H1 (cell line): ENCODE data around the gene ABHD2. TPM values are rescaled to one million over a fixed set of nuclear protein-coding genes. Genes with fewer than 3 reads are reported as not detected.

Experiments used
- CBX8 ChIP-seq: fragments of 300-800, 300-1000 bp; sonication (generic); IDR thresholded peaks from 2 replicates; pipeline ENCODE4 v1.7.1; 2016; ENCODE audit warnings: low read depth, low read length, borderline replicate concordance
- CHD2 ChIP-seq: IDR thresholded peaks from 2 replicates; pipeline ENCODE4 v1.6.1; 2012; ENCODE audit warnings: low read length, improper control_type of control experiment
- EZH2 ChIP-seq: fragments of 200-600 bp; sonication (generic); IDR thresholded peaks from 2 replicates; pipeline ENCODE4 v1.7.1; 2012; ENCODE audit warnings: low read depth, mild to moderate bottlenecking, moderate library complexity, low read length, inconsistent platforms; ENCODE audit not compliant: severe bottlenecking
- GABPA ChIP-seq: IDR thresholded peaks from 2 replicates; pipeline ENCODE4 v1.6.1; 2011; ENCODE audit warnings: mild to moderate bottlenecking, low read length, moderate library complexity, borderline replicate concordance; ENCODE audit not compliant: insufficient read depth
- POU5F1 ChIP-seq: IDR thresholded peaks from 2 replicates; pipeline ENCODE4 v1.6.1; 2011; ENCODE audit warnings: low read depth, mild to moderate bottlenecking, low read length, moderate library complexity
- SIRT6 ChIP-seq: IDR thresholded peaks from one replicate; pipeline ENCODE4 v1.7.1; 2012; ENCODE audit warnings: low read length, inconsistent platforms
- SP1 ChIP-seq: IDR thresholded peaks from 2 replicates; pipeline ENCODE4 v1.6.1; 2011; ENCODE audit warnings: low read depth, low read length
- TAF1 ChIP-seq: IDR thresholded peaks from 2 replicates; pipeline ENCODE4 v1.6.1; 2011; ENCODE audit warnings: mild to moderate bottlenecking, low read depth, low read length
- polyA plus RNA-seq, 7 experiments: library from polyadenylated mRNA; depleted of rRNA in 3 of 7; stranded (reverse) in 5 of 7; unstranded in 2 of 7; fragments of >200 nt in 5 of 7; fragments of 200-250 nt in 2 of 7; gene quantifications; 1 replicate in 5 of 7; 2 replicates in 1 of 7; 4 replicates in 1 of 7; pipeline versions ENCODE4 v1.2.1 to v1.2.3, GENCODE V29; 2011 to 2013; ENCODE audit warnings: missing spikeins in 2 of 7, mixed read lengths in 2 of 7
- total RNA-seq: library from RNA; stranded (reverse); fragmentation: NEBNext Ultra II Directional; extraction: Animal tissue kit (Norgen Biotek cat#: 25700); gene quantifications from 2 replicates; pipeline ENCODE4 v1.2.1, GENCODE V29; 2021
- TF ChIP-seq, protein P1 (sequence below): IDR thresholded peaks from 2 replicates; pipeline ENCODE4 v1.6.1; 2011; ENCODE audit warnings: low read length, improper control_type of control experiment

ABHD2 gene
- total and polyA plus RNA-seq, 2 of the 8 experiments (the other 6 are each of a cell fraction or from before 2014, with no cell fraction given): 9.1 to 23.7 TPM

DNA sequence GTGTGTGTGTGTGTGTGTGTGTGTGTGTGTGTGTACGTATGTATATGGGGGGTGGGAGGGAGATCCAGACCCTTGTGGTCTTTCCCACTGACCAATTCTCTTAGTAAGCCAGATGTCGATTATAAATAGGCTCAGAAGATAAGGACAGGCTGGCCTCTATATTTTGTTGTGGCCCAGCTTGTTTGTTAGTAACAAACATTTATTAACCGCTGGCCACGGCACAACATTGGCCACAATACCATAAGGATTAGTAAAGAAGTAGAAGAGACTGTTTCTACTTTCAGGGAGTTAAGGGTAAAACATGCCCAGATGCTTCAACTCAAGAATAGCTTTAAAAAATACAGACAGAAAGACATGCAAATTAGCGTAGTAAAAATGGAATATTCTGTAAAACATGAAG is 58.1 kb downstream of the ABHD2 start (continued):
- TF ChIP-seq SP1 (no peak), CBX8 (no peak), CHD2 (no peak), POU5F1 (no peak), TAF1 (no peak), GABPA (no peak), SIRT6 (no peak), EZH2 (no peak)
- TF ChIP-seq, protein P1, sequence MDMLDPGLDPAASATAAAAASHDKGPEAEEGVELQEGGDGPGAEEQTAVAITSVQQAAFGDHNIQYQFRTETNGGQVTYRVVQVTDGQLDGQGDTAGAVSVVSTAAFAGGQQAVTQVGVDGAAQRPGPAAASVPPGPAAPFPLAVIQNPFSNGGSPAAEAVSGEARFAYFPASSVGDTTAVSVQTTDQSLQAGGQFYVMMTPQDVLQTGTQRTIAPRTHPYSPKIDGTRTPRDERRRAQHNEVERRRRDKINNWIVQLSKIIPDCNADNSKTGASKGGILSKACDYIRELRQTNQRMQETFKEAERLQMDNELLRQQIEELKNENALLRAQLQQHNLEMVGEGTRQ: no peak
